AML-193 (cell line): ENCODE results near the gene TGIF1.
"Not testable (repeated sequence)": the region's sequence is repeated elsewhere in the genome, so short reads cannot be mapped to it uniquely, and the experiment has no call there.

ENCODE experiments used
- DNase-seq, 2 experiments: peaks; one replicate each; lab custom pipeline; 2025; lab: John Stamatoyannopoulos, UW

The TGIF1 gene

DNA sequence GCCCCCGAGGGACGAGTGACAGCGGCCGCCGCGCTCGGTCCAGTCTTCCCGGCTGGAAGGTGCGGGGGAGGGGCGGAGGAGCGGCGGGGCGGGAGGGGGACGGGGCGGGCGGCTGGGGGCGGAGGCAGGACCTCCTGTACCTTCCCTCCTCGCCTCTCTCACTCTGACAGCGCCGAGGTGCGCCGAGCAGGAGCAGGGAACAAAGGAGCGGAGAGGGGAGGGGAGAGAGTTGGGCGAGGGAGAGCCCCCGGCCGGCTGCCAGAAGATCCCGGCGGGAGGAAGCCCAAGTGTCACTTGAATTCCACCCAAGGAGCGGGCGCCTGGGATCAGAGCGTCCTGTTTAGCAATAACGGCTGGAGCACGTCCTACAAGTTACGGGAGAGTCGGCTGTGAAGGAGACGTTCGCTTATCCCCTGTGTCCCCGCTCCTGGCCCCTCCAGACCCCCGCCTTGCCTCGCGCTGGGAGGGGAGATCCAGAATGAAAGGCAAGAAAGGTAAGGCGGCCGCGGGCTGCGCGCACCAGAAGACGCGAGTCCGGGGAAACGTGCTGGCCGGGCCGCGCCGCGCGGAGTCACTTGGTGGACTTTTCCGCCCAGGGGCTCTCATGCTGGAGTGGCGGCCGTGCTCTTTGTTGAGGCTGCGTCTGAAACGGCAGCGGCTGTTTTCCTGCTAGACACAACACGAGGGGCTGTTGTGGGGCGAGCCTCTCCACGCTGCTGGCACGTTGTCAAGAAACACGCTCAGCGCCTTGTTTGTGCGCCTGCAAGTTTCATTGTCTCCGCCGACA, at the start of gene TGIF1:
TSS of gene TGIF1 (plus strand) at position 161 of the 787 bp plus-strand sequence. CDS start at position 479, 318 bp downstream.
- peak in 1 of 2 experiments; percentile 40 for DNase-seq

- no peak for DNase-seq
These were observed 49.2 kb upstream of the TGIF1 start for GRCh38 chr18:3400567-3401296.

GRCh38 chr18:3401669-3402620, 48.0 kb upstream of the TGIF1 start:
- no peak for DNase-seq

DNA sequence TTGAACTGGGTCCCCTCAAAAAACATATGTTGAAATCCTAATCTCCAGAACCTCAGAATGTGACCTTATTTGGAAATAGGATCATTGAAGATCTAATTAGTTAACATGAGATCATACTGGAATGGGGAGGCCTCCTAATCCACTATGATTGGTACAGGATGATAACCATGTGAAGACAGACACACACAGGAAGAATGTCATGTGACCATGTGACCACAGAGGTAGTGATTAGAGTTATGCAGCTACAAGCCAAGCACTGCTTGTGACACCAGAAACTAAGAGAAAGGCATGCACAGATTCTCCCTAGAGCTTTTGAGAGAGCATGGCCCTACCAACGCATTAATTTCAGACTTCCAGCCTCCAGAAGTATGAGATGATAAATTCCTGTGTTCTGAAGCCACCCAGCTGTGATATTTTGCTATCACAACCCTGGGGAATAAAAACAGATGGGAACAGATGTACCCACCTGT, 47.0 kb upstream of the TGIF1 start:
- DNase-seq = peak in 1 of 2 experiments; percentile 4

DNA sequence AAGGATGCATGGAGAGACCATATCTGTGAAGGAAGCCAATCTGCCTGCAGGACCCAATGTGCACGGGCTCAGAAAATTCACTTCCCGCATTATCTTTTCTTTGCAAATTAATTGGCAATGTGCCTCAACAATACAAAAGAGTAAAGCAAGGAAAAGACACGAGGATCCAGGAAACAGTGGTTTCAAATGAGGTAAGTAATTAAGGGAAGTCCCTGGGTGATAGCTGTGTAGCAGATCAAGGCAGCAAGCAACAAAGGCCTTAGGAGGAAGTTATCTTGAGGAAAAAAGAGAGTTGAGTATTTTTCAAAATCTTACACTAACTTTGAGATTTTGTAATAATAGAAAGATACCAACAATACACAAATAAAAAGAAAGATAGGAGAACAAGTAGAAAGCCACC, 44.3 kb upstream of the TGIF1 start:
- DNase-seq = peak; percentile 88 to 89

- no peak for DNase-seq
These were observed 41.9 kb upstream of the TGIF1 start for GRCh38 chr18:3408107-3408506.

GRCh38 chr18:3409811-3410210, 40.2 kb upstream of the TGIF1 start:
- DNase-seq = no peak

GRCh38 chr18:3410273-3410672, 39.7 kb upstream of the TGIF1 start:
- no peak for DNase-seq

DNA sequence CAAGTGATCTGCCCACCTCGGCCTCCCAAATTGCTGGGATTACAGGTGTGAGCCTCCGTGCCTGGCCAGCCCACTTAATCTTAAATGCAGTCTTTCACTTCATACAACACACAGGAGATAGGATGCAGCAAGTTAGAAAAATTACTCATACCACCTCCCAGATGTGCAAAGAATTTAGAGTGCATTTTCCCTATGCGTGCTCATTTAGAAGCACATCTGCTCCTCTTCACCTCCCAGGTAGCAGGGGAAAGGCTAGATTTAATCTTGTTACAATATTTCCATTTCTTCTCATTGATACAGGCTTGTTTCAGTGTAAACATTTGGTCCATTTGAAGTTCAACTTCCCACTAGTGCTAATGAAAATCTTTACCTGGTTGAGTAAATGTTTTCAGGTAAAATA, 39.1 kb upstream of the TGIF1 start:
- not testable (repeated sequence) for DNase-seq

GRCh38 chr18:3411327-3411726, 38.6 kb upstream of the TGIF1 start:
- no peak for DNase-seq

DNA sequence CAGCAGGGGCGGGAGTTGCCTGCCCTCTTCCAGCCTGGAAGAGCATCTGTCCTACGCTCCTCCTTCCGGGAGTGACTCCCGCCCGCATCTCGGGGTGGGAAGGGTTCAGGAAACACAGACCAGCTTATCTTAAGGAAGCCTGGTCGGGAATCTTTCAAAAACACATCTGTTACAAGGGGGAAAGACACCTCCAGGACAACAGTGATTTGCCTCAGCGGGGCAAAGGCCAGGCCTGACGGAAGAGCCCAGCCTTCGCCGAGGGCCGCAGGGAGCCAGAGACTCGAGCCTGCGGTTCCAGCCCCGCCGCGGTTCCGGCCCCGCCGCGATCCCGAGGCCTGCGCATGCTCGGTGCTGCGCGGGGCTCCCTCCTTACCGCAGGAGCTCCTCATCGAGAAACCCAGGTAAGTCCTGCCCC, 38.1 kb upstream of the TGIF1 start:
- DNase-seq = no peak

DNA sequence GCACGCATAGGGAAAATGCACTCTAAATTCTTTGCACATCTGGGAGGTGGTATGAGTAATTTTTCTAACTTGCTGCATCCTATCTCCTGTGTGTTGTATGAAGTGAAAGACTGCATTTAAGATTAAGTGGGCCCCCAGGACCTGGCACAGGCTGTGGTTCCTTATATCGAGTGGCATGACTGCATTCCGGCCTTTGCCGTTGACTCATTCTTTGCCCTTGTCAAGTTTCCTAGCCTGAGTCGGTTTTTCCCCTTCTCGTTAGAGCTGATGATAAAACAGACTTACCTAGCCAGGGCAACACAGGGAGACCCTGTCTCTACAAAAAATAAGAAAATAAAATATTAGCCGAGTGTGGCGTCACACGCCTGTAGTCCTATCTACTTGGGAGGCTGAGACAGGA, 37.4 kb upstream of the TGIF1 start:
- DNase-seq = not testable (repeated sequence)

DNA sequence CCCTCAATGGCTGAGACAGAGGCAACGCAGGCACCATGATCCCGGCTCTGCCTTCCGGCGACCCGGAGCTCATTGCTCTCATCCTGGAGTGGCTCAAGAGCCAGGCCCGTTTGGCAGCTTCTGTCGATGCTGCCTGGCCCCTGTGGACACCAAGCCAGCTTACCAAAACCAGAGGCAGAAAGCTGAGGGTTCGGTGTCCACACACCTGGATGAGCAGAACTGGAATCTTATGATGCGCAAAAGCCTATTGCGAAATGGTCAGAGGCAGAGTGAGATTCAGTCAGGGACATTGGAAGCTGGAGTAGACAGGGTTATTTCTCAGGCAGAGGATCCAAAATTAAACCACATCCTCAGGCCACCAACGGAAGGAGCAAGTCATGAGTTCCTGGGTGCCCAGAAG, 34.9 kb upstream of the TGIF1 start:
- no peak for DNase-seq

GRCh38 chr18:3418083-3418482, 31.9 kb upstream of the TGIF1 start:
- DNase-seq = no peak

DNA sequence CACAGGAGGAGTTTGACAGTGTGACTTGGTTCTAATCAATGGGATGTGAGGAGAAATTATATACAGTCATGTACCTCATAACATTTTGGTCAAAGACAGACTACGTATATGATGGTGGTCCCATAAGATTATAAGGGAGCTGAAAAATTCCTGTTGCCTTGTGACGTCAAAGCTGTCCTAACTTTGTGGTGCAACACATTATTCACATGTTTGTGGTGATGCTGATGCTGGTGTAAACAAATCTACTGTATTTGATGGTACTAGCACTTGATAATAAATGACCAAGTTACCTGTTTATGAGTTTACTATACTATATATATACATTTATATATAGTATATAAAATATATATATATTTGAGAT, 29.1 kb upstream of the TGIF1 start:
- DNase-seq = no peak

DNA sequence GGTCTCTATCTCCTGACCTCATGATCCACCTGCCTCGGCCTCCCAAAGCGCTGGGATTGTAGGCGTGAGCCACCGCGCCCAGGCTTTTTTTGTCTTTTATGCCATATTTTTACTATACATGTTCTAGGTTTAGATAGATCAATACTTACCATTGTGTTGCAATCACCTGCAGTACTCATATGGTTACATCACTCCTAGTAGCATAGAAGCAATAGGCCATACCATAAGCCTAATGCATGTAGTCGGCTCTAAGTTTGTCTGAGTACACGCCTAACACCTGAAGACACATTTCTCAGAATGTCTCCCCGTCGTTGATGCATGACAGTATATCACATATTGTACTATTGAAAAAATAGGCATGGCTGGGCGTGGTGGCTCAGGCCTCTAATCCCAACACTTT, 27.1 kb upstream of the TGIF1 start:
- DNase-seq = no peak

GRCh38 chr18:3424280-3424890, 25.6 kb upstream of the TGIF1 start:
- peak; percentile 31 to 33 for DNase-seq

GRCh38 chr18:3425030-3425429, 24.9 kb upstream of the TGIF1 start:
- no peak for DNase-seq

- no peak for DNase-seq
These were observed 24.5 kb upstream of the TGIF1 start for GRCh38 chr18:3425446-3425845.

DNA sequence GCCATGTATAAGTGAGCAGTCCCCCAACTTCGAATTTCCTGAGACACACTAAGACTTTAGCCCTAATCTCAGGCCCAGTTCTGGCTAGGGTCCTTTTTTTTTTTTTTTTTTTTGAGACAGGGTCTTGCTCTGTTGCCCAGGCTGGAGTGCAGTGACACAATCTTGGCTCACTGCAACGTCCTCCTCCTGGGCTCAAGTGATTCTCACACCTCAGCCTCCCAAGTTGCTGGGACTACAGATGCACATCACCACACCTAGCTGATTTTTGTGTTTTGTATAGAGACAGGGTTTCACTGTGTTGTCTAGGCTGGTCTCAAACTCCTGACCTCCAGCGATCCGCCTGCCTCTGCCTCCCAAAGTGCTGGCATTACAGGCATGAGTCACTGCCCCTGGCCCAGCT, 23.9 kb upstream of the TGIF1 start:
- DNase-seq = no peak

- no peak for DNase-seq
These were observed 22.0 kb upstream of the TGIF1 start for GRCh38 chr18:3427944-3428343.

DNA sequence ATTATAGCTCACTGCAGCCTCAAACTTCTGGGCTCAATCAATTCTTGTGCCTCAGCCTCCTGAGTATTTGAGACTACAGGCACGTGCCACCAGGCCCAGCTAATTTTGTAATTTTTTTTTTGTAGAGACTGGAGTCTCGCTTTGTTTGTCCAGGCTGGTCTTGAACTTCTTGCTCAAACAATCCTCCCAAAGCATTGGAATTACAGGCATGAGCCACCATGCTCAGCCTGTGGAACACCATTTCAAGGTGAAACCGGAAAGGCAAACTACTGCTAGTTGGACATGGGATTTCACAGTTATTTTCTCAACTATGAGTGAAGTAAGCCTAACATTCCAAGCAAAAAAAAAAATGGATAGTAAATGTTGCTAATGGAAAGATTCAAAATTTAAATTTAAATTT, 20.9 kb upstream of the TGIF1 start:
- DNase-seq = no peak
